ENCODE data around the gene ENPP6. TPM values are rescaled to one million over a fixed set of nuclear protein-coding genes. Genes with fewer than 3 reads are reported as not detected.

ENPP6 gene
- total RNA-seq, 1 donor from 2014 or later, result not detected

DNA sequence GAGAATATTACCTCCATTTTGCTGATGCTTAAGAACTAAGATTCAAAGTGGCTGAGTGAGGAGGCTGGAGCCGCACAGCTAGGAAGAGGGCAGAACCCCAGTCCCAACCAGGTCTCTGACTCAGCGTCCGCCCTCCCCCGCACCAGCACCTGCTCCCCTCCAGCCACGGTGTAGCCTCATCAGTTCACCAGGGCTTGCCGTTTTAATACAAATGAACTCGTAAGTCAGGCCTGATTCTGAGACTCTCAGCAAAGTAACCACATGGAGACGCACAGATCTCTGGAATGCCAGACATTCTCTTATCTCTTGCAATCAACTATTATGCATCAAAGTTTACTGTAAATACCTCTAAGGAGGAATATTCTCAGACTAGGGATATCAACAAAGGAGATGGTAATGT lies 52.4 kb downstream of the ENPP6 start:
- H3K27me3 ChIP-seq (ENCODE audit: low read depth), result peaks cover 7% of the 10 kb centered on the region
- H3K4me1 ChIP-seq, result peaks cover 7% of the 10 kb centered on the region
- H3K36me3 ChIP-seq, result no peaks in the 10 kb centered on the region
- no peak overlapping the region for H3K4me3 ChIP-seq
- no peaks in the 10 kb centered on the region for H3K9me3 ChIP-seq (replicated peaks)
- intact Hi-C loops (cut with micrococcal nuclease), result loop anchor here (10.0 kb wide), 1 partner anchor 60 kb away; no protein-coding TSS in a partner anchor
- TF ChIP-seq, protein P1, sequence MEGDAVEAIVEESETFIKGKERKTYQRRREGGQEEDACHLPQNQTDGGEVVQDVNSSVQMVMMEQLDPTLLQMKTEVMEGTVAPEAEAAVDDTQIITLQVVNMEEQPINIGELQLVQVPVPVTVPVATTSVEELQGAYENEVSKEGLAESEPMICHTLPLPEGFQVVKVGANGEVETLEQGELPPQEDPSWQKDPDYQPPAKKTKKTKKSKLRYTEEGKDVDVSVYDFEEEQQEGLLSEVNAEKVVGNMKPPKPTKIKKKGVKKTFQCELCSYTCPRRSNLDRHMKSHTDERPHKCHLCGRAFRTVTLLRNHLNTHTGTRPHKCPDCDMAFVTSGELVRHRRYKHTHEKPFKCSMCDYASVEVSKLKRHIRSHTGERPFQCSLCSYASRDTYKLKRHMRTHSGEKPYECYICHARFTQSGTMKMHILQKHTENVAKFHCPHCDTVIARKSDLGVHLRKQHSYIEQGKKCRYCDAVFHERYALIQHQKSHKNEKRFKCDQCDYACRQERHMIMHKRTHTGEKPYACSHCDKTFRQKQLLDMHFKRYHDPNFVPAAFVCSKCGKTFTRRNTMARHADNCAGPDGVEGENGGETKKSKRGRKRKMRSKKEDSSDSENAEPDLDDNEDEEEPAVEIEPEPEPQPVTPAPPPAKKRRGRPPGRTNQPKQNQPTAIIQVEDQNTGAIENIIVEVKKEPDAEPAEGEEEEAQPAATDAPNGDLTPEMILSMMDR (IDR thresholded peaks at IDR 0.05; ENCODE audit: borderline replicate concordance), result no peak
- DNase-seq, result no peak
- H3K27ac ChIP-seq (replicated peaks), result no peak overlapping the region

DNA sequence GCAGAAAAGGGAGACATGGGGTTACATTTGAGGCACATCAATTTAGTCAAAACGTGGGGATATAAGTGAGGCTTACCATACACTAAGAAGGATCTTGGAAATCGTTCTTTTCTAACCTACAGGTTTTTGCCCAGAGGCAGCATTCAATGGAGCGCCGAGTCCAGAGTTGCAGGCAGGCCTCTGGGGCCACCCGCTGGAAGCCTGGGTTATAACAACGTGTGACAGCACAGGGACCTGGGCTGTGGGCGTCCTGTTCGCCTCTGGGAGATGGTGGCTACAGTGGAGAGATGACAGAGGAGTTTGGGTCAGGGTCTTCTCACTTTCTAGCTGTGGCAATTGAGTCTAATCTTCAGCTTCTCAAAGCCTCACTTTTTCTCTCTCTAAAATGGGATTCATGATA lies 53.9 kb downstream of the ENPP6 start:
- Histone ChIP-seq H3K27ac (replicated peaks) (no peak overlapping the region), H3K27me3 (ENCODE audit: low read depth) (peaks cover 7% of the 10 kb centered on the region), H3K36me3 (no peaks in the 10 kb centered on the region), H3K4me1 (peaks cover 9% of the 10 kb centered on the region), H3K9me3 (replicated peaks) (no peaks in the 10 kb centered on the region), H3K4me3 (no peak overlapping the region)
- intact Hi-C loops (cut with micrococcal nuclease), result loop anchor here (10.0 kb wide), 1 partner anchor 59 kb away; no protein-coding TSS in a partner anchor
- peak; percentile 42 for DNase-seq
- TF ChIP-seq, protein P1 (IDR thresholded peaks at IDR 0.05; ENCODE audit: borderline replicate concordance), result peak; percentile 78

DNA sequence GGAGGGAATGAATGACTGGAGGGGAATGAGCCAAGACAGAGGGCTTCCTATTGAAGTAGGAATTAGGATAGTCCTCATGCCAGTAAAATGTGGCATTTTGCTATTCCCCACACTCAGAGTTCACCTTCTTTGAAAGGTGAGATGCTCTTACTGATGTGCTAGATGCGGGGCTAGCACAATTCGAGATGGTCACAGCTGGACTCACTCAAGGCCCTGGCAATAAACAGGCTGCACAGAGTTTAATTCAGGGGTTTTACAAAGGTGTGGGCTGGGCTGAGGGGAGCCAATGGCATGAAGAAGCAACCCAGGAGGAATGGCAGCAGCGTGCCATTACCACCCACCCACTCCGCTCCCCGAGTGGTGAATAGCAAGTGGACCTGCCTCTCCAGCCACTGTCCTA lies 55.1 kb downstream of the ENPP6 start:
- H3K9me3 ChIP-seq (replicated peaks), result no peaks in the 10 kb centered on the region
- TF ChIP-seq, protein P1 (IDR thresholded peaks at IDR 0.05; ENCODE audit: borderline replicate concordance), result no peak
- H3K36me3 ChIP-seq, result no peaks in the 10 kb centered on the region
- H3K4me3 ChIP-seq, result no peak overlapping the region
- H3K27me3 ChIP-seq (ENCODE audit: low read depth), result peaks cover under 1% of the 10 kb centered on the region
- intact Hi-C loops (cut with micrococcal nuclease), result loop anchor here (10.0 kb wide), 1 partner anchor 58 kb away; no protein-coding TSS in a partner anchor
- H3K4me1 ChIP-seq, result peaks cover 9% of the 10 kb centered on the region
- DNase-seq, result no peak
- no peak overlapping the region for H3K27ac ChIP-seq (replicated peaks)

DNA sequence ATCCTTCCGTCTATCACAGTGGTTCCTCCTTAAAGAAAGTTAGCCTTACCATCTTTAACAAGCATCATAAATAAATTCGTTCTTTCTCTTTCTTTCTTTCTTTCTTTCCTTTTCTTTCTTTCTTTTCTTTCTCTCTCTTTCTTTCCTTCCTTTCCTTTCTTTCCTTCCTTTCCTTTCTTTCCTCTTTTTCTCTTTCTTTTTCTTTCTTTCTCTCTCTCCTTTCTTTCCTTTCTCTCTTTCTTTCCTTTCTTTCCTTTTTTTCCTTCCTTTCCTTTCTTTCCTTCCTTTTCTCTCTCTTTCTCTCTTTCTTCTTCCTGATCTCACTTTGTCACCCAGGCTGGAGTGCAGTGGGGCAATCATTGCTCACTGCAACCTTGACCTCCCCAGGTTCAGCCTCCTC lies 60.4 kb downstream of the ENPP6 start:
- H3K27me3 ChIP-seq (ENCODE audit: low read depth), result no peaks in the 10 kb centered on the region
- TF ChIP-seq, protein P1 (IDR thresholded peaks at IDR 0.05; ENCODE audit: borderline replicate concordance), result no peak
- intact Hi-C loops (cut with micrococcal nuclease), result loop anchor here (5.0 kb wide), 1 partner anchor 315 kb away; no protein-coding TSS in a partner anchor
- H3K36me3 ChIP-seq, result no peaks in the 10 kb centered on the region
- no peak overlapping the region for H3K4me3 ChIP-seq
- H3K27ac ChIP-seq (replicated peaks), result no peak overlapping the region
- DNase-seq, result no peak
- H3K9me3 ChIP-seq (replicated peaks), result no peaks in the 10 kb centered on the region
- peaks cover 28% of the 10 kb centered on the region for H3K4me1 ChIP-seq

DNA sequence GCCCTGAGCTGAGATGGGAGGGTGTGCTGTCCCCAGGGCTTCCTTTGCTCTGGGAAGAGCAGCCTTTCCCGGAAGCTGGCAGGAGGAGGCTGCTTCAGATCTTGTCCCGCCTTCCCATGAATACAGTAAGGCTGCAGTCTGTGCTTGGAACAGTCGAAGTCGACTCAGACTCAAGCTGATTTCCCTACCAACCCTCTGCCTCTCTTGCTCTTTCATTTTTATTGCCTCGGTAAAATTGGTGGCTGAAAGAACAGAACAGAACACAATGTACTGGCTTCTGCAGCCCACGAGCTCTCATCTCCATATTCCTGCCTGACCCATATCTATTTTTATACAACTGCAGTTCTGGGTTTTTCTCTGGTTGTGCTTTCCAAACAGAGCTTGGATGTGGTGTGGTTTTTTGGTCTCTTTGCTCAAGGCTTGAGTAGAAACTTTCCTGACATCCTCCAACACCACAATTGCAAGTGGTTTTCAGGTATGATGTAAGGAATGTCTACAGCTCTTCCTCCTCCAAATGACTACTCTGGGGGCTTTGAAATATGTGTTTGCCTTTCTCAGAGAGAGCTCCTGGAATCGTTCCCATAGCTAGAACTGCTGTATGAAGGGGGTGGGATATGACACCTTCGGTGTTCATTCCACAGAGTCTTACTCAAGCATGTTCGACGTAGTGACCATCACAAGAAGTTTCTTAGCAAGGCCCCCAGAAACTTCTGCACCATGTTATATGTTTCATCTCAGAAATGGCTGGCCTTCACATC lies 61.3 kb downstream of the ENPP6 start:
- Histone ChIP-seq H3K9me3 (replicated peaks) (no peaks in the 10 kb centered on the region), H3K27ac (replicated peaks) (peak overlapping the region; percentile 73), H3K27me3 (ENCODE audit: low read depth) (no peaks in the 10 kb centered on the region), H3K36me3 (no peaks in the 10 kb centered on the region), H3K4me1 (peaks cover 28% of the 10 kb centered on the region), H3K4me3 (peak overlapping the region; percentile 2)
- TF ChIP-seq, protein P1 (IDR thresholded peaks at IDR 0.05; ENCODE audit: borderline replicate concordance), result no peak
- intact Hi-C loops (cut with micrococcal nuclease), result loop anchor here (5.0 kb wide), 1 partner anchor 314 kb away; no protein-coding TSS in a partner anchor
- no peak for DNase-seq
